GM12878 (cell line): Measurements from ENCODE around the gene CDC25C. TPM values are rescaled to one million over a fixed set of nuclear protein-coding genes. Genes with fewer than 3 reads are reported as not detected.

Experiments used
- CBFB ChIP-seq: IDR thresholded peaks from 2 replicates; pipeline ENCODE4 v1.6.1; 2016; ENCODE audit warnings: antibody characterized with exemption, low read depth
- CHD1 ChIP-seq: IDR thresholded peaks from 2 replicates; pipeline ENCODE4 v1.6.1; 2012; ENCODE audit warnings: low read depth, low read length, improper control_type of control experiment
- EED ChIP-seq: sonication (generic); IDR thresholded peaks from 2 replicates; pipeline ENCODE4 v1.6.1; 2016; ENCODE audit warnings: antibody characterized with exemption, low read depth
- GATAD2B ChIP-seq: fragments of 450-650 bp; conservative IDR thresholded peaks from 2 replicates; pipeline ENCODE4 v1.6.1; 2017; ENCODE audit warnings: low read depth, mild to moderate bottlenecking, moderate library complexity
- IKZF1 ChIP-seq: fragments of 450-650 bp; conservative IDR thresholded peaks from 2 replicates; pipeline ENCODE4 v1.6.1; 2017; ENCODE audit warnings: antibody characterized with exemption, mild to moderate bottlenecking
- IKZF2 ChIP-seq, 2 experiments: fragments of 450-650 bp; IDR thresholded peaks; 2 replicates each; pipeline ENCODE4 v1.6.1; 2017; ENCODE audit warnings: mild to moderate bottlenecking in 2 of 2, moderate library complexity in 2 of 2
- LARP7 ChIP-seq: fragments of 450-650 bp; IDR thresholded peaks from 2 replicates; pipeline ENCODE4 v1.6.1; 2017; ENCODE audit warnings: mild to moderate bottlenecking
- MEF2B ChIP-seq: fragments of 450-650 bp; IDR thresholded peaks from 2 replicates; pipeline ENCODE4 v1.6.1; 2018; ENCODE audit warnings: mild to moderate bottlenecking, moderate library complexity; ENCODE audit not compliant: partially characterized antibody, poor library complexity, severe bottlenecking
- NFYA ChIP-seq: IDR thresholded peaks from 2 replicates; pipeline ENCODE4 v1.6.1; 2011; ENCODE audit warnings: low read depth, mild to moderate bottlenecking, low read length, improper control_type of control experiment, borderline replicate concordance
- polyA plus RNA-seq, 11 experiments: library from polyadenylated mRNA; depleted of rRNA in 4 of 11; unstranded in 6 of 11; stranded (reverse) in 5 of 11; fragments of >200 nt; fragmentation: Nextera tagmentation in 4 of 11; fragmentation: Illumina TruSeq in 1 of 11; extraction: Ambion mirVana in 4 of 11; extraction: Trizol in 1 of 11; gene quantifications; 1 replicate in 1 of 11; 2 replicates in 10 of 11; pipeline versions ENCODE4 v1.2.1 to v1.2.3, GENCODE V29; 2011 to 2016; ENCODE audit warnings: inconsistent platforms in 2 of 11, missing spikeins in 2 of 11, low read depth in 1 of 11
- total RNA-seq, 4 experiments: library from RNA; depleted of rRNA in 3 of 4; stranded (reverse); fragments of >200 nt in 3 of 4; fragmentation: Illumina TruSeq in 1 of 4; extraction: Trizol in 1 of 4; gene quantifications; 2 replicates each; pipeline versions ENCODE4 v1.2.1 to v1.2.3, GENCODE V29; 2013 to 2021
- TF ChIP-seq, protein P1 (sequence below): IDR thresholded peaks from 2 replicates; pipeline ENCODE4 v1.6.1; 2011; ENCODE audit warnings: borderline replicate concordance, low read depth, mild to moderate bottlenecking, moderate library complexity, low read length; ENCODE audit not compliant: insufficient read depth, poor library complexity, severe bottlenecking
- TF ChIP-seq, protein P2 (sequence below): IDR thresholded peaks from 2 replicates; pipeline ENCODE4 v1.6.1; 2012; ENCODE audit warnings: improper control_type of control experiment, low read depth, low read length; ENCODE audit not compliant: insufficient replicate concordance
- TF ChIP-seq, protein P3 (sequence below): fragments of 450-650 bp; IDR thresholded peaks from 2 replicates; pipeline ENCODE4 v1.6.1; 2017; ENCODE audit warnings: low read depth, mild to moderate bottlenecking, moderate library complexity
- TF ChIP-seq, protein P4 (sequence below), 3 experiments: IDR thresholded peaks in 2 of 3; conservative IDR thresholded peaks in 1 of 3; 2 replicates each; pipeline ENCODE4 v1.5.1; 2011; ENCODE audit warnings: low read depth in 3 of 3, low read length in 3 of 3, mild to moderate bottlenecking in 3 of 3, control low read depth in 2 of 3, moderate library complexity in 2 of 3, inconsistent platforms in 1 of 3, mixed read lengths in 1 of 3; ENCODE audit not compliant: control insufficient read depth in 2 of 3, insufficient read depth in 1 of 3; ENCODE audit errors: extremely low read depth in 1 of 3
- TF ChIP-seq, protein P5 (sequence below): IDR thresholded peaks from 2 replicates; pipeline ENCODE4 v1.6.1; 2012; ENCODE audit warnings: low read depth, low read length, improper control_type of control experiment

The CDC25C gene
- total and polyA plus RNA-seq, 10 of the 15 experiments (the other 5 are each of a cell fraction or from before 2014, with no cell fraction given) = 9.2 to 30.7 (median 14.9) TPM

DNA sequence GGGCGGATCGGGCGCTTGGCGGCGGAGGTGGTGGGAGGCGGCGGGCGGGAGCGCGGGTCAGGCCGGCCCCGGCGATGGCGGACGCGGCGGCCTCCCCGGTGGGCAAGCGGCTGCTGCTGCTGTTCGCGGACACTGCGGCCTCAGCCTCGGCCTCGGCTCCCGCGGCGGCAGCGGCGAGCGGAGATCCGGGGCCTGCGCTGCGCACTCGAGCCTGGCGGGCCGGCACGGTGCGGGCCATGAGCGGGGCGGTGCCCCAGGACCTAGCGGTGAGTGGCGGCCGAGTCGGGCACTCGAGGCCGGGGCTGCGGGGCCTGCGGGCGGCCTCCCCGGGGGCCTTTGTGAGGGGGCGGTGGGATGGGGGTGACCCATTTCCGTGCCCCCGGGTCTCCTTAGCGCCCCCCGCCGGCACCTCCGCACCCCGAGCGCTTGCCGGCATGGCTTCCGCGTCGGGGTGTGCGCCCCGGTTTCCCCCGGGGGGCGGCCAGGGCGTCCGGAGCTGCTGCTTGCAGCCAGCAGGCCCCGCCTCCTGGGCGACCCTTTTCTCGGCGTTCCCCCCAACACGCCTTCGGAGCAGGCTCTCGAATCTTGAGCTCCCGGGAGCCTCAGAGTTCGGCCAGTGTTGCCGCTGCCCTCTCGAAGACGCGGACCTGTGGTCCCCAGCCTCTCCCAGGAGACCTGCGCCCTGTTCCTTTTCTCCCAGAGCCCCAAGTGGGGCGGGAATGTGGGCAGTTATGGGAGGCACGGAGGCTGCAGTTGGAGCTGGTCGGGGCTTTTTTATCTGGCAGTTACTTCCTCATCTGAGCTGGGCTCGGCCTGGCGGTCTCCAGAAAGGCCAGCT, 21.3 kb upstream of the CDC25C start (continued):
- TF ChIP-seq CHD1 (peak; percentile 32; the same call in 1 of the 2 replicates), LARP7 (peak; percentile 77), MEF2B (peak; percentile 48), IKZF2 (IDR thresholded peaks at IDR 0.05) (peak; percentile 60 to 61; a peak in 3 of 4 replicates), CBFB (0 out of 2 replicates have a peak, but pooled peaks have one; percentile 13), IKZF1 (peak; percentile 80), GATAD2B (peak; percentile 85), NFYA (no peak), EED (peak; percentile 70)
- TF ChIP-seq, protein P1, sequence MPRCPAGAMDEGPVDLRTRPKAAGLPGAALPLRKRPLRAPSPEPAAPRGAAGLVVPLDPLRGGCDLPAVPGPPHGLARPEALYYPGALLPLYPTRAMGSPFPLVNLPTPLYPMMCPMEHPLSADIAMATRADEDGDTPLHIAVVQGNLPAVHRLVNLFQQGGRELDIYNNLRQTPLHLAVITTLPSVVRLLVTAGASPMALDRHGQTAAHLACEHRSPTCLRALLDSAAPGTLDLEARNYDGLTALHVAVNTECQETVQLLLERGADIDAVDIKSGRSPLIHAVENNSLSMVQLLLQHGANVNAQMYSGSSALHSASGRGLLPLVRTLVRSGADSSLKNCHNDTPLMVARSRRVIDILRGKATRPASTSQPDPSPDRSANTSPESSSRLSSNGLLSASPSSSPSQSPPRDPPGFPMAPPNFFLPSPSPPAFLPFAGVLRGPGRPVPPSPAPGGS = peak; percentile 18
- TF ChIP-seq, protein P2, sequence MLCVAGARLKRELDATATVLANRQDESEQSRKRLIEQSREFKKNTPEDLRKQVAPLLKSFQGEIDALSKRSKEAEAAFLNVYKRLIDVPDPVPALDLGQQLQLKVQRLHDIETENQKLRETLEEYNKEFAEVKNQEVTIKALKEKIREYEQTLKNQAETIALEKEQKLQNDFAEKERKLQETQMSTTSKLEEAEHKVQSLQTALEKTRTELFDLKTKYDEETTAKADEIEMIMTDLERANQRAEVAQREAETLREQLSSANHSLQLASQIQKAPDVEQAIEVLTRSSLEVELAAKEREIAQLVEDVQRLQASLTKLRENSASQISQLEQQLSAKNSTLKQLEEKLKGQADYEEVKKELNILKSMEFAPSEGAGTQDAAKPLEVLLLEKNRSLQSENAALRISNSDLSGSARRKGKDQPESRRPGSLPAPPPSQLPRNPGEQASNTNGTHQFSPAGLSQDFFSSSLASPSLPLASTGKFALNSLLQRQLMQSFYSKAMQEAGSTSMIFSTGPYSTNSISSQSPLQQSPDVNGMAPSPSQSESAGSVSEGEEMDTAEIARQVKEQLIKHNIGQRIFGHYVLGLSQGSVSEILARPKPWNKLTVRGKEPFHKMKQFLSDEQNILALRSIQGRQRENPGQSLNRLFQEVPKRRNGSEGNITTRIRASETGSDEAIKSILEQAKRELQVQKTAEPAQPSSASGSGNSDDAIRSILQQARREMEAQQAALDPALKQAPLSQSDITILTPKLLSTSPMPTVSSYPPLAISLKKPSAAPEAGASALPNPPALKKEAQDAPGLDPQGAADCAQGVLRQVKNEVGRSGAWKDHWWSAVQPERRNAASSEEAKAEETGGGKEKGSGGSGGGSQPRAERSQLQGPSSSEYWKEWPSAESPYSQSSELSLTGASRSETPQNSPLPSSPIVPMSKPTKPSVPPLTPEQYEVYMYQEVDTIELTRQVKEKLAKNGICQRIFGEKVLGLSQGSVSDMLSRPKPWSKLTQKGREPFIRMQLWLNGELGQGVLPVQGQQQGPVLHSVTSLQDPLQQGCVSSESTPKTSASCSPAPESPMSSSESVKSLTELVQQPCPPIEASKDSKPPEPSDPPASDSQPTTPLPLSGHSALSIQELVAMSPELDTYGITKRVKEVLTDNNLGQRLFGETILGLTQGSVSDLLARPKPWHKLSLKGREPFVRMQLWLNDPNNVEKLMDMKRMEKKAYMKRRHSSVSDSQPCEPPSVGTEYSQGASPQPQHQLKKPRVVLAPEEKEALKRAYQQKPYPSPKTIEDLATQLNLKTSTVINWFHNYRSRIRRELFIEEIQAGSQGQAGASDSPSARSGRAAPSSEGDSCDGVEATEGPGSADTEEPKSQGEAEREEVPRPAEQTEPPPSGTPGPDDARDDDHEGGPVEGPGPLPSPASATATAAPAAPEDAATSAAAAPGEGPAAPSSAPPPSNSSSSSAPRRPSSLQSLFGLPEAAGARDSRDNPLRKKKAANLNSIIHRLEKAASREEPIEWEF = no peak
- TF ChIP-seq, protein P3, sequence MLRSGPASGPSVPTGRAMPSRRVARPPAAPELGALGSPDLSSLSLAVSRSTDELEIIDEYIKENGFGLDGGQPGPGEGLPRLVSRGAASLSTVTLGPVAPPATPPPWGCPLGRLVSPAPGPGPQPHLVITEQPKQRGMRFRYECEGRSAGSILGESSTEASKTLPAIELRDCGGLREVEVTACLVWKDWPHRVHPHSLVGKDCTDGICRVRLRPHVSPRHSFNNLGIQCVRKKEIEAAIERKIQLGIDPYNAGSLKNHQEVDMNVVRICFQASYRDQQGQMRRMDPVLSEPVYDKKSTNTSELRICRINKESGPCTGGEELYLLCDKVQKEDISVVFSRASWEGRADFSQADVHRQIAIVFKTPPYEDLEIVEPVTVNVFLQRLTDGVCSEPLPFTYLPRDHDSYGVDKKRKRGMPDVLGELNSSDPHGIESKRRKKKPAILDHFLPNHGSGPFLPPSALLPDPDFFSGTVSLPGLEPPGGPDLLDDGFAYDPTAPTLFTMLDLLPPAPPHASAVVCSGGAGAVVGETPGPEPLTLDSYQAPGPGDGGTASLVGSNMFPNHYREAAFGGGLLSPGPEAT = peak; percentile 66; the same call in 1 of the 2 replicates
- TF ChIP-seq, protein P4, sequence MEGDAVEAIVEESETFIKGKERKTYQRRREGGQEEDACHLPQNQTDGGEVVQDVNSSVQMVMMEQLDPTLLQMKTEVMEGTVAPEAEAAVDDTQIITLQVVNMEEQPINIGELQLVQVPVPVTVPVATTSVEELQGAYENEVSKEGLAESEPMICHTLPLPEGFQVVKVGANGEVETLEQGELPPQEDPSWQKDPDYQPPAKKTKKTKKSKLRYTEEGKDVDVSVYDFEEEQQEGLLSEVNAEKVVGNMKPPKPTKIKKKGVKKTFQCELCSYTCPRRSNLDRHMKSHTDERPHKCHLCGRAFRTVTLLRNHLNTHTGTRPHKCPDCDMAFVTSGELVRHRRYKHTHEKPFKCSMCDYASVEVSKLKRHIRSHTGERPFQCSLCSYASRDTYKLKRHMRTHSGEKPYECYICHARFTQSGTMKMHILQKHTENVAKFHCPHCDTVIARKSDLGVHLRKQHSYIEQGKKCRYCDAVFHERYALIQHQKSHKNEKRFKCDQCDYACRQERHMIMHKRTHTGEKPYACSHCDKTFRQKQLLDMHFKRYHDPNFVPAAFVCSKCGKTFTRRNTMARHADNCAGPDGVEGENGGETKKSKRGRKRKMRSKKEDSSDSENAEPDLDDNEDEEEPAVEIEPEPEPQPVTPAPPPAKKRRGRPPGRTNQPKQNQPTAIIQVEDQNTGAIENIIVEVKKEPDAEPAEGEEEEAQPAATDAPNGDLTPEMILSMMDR (IDR thresholded peaks at IDR 0.05 in 2 of 3, conservative IDR thresholded peaks at IDR 0.05 in 1 of 3; ENCODE audit: control insufficient read depth in 2 of 3, extremely low read depth in 1 of 3, insufficient read depth in 1 of 3, low read depth in 3 of 3, low read length in 3 of 3) = peak; percentile 36 to 45 (median 39); a peak in 5 of 6 replicates
- TF ChIP-seq, protein P5, sequence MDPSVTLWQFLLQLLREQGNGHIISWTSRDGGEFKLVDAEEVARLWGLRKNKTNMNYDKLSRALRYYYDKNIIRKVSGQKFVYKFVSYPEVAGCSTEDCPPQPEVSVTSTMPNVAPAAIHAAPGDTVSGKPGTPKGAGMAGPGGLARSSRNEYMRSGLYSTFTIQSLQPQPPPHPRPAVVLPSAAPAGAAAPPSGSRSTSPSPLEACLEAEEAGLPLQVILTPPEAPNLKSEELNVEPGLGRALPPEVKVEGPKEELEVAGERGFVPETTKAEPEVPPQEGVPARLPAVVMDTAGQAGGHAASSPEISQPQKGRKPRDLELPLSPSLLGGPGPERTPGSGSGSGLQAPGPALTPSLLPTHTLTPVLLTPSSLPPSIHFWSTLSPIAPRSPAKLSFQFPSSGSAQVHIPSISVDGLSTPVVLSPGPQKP = no peak
